Stimulated activated CD8-positive, alpha-beta memory T cell treated with anti-CD3 and anti-CD28 coated beads, Interleukin-12 subunit alpha, Interleukin-12 subunit beta, amount 100 ng/mL, for 24 hours (primary cell): ENCODE data around the gene RGS2.

Experiments
- DNase-seq: peaks from one replicate; pipeline ENCODE4 v3.0.0-alpha.2; 2020; ENCODE audit errors: extremely low read depth

RGS2 gene

DNA sequence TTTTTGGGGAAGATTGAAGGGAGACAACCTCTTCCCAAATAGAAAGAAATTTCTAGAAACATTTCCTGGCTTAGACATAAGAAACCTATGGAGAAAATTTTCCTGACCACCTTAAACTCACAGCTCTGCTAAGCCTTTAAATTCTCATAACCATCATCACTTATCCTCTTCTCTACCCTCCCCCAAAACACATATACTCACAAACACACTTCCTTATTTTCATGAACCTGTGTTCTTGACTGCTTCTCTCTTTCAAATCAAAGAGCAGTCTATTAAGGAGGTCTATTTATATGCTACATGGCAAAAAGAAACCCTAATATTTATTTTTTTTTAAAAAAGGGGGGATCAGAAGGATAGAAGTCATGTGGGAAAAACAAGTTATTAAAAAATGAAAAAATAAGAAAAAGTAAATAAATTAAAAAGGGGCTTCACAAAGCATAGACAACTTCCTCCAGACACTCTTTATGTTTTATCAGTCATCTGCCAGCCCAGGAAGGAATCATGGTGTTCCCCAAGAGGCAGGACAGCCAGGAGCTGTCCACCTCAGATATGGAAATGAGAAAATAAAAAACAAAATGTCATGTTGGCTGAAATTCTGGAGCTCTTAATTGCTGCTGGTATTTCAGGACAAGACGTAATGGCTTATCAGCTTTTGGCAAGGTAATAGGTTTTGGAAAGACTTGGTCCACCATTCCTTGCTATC, 12.8 kb upstream of the RGS2 start:
- no peak for DNase-seq

DNA sequence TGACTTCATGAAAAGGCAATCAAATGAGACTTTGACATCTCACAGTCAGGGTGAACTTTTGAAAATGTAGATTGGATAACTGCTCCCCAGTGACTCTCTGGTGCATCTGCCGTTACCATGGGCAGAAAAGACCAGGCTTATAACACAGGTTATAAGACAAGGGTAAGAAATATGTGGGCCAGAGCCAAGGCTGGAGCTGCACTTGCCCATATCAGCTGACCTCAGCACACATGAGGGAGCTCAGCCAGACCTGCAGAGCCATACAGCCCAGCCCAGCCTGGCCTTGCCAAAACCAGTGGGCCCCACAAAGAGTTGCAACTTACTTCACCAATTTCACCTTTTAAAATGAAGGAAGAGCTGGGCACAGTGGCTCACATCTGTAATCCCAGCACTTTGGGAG, 11.7 kb upstream of the RGS2 start:
- DNase-seq, result no peak

DNA sequence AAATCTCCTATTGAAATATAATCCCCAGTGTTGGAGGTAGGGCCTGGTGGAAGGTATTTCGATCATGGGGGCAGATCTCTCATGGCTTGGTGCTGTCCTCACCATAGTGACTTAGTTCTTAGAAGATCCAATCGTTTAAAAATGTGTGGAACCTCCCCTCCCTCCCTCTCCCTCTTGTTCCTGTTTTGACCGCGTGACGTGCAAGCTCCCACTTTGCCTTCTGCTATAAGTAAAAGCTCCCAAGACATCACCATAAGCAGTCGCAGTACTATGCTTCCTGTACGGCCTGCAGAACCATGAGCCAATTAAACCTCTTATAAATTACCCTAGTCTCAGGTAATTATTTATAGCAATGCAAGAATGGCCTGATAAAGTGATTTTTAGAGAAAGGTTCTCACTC, 10.9 kb upstream of the RGS2 start:
- no peak for DNase-seq

DNA sequence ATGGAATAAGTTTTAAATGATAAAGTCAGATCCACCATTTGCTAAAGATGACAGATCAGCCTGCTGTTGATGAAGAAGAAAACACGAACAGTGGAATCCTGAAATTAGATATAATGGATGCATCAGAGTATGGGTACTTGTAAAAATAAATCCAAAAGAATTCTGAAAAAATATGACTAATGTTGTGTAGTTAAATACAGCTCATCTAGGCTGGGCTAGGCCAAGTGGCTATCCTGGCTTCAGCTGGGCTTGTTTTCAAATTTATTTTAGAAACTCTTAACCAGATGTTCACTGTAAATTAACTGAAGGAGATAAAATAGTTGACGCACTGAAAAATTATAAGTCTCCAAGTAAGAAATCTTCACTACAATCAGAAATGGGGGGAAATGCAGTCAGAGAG, 7.4 kb upstream of the RGS2 start:
- DNase-seq, result no peak

DNA sequence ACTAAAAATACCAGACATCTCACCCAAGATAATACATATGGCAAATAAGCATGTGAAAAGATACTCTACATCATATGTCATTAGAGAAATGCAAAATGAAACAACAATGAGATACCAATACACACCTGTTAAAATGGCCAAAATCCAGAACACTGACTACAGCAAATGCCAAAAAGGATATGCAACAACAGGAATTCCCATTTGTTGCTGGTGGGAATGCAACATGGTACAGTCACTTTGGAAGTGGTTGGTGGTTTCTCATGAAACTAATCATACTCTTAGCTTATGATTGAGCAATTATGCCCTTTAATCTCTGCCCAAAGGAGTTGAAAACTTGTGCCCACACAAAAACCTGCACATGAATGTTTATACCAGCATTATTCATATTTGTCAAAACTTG, 6.4 kb upstream of the RGS2 start:
- no peak for DNase-seq

DNA sequence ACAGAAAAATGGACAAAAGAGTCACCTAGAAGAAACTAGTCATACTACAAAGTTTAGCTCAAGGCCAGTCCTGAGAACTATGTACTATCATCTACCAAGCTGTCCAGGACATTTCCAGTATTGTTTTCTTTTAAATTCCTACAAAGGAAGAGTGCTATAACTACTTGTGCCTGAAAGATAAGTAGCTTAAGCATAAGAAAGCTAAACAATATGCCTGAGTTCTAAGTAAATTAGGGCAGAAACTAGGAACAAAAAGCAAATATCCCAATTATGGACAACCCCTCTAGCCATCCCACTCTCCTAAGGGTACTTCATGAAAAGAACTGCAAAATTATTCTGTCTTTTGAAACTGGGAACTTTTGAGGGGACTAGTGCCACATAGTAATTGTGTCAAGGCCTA, 5.3 kb upstream of the RGS2 start:
- DNase-seq, result no peak

DNA sequence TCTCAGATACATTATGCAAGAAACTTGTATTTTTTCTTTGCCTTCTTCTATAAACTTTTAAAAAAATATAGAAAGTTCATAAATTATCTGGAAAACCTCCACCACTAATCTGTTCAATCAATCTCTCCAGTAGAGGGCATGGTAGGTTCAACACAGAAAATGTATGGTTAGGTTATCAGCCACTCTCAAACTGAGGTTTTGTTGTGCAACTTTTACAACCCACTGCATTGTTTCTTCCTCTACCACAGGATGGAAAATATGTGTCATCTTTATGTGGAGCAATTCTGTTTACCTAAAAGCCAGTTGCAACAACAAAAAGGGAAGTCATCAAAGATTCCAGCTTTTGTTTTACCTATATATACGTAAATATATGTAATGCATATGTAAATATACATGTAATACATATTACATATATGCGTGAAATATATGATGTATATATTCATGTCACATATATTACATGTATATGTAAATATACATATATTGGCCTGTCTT, 3.0 kb upstream of the RGS2 start:
- no peak for DNase-seq

DNA sequence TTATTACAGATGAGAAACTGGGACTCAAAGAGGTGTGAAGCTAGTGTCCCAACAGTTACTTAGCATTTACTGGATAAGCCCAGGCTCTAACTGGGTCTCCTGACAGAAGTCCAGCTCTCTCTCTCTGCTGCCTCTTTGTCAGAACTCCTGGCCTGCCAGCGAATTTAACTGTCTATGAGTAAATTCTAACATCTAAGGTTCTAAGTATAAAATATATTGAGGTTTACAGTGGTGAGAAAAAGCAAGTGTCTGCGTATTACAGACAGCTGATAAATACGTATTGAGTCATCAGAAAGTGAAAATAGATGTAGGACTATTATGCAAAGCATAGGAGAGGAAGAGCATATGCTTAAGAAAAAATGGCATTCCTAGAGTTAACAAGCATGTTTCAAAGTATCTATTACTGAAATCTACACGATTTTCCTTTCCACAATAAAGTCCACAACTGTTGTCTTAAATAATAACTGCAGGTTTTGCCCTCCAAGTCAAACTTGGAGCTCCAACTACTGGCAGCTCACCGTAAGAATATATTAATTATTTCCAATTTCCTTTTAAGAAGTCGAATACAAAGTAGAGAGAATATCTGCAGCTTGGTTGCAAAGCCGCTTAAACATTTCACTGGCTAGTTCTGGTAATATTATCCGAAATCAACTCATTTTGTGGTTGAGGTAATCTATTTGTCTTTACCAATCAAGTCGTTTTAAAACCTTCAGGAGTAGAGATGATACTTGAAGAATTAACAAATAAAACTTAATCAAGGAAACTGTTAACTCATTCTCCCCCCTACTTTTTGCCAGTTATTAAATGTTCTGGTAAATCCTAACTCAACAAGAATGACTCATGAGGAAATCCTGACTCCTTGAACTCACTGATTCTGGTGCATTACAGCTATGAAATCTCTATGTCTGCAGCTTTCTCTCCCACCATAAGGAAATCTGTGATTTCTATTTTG, 1.4 kb upstream of the RGS2 start:
- no peak for DNase-seq

DNA sequence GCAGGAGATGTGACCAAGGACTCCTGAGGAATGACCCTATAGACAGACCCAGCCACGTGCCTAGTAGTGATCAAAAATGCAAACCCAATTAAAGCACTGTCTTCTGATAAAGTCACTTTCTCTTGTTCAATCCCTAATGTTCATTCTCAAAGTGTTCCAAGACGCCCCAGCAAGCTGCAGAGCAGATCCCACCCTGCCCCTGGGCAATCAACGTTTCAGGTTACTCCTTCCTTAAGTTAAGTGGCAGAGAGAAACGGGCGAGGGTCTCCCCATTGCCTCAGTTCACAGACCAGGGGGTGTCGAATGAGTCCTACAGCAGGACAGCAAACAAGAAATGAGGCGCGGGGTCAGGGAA, 699 bp upstream of the RGS2 start:
- DNase-seq, result no peak

DNA sequence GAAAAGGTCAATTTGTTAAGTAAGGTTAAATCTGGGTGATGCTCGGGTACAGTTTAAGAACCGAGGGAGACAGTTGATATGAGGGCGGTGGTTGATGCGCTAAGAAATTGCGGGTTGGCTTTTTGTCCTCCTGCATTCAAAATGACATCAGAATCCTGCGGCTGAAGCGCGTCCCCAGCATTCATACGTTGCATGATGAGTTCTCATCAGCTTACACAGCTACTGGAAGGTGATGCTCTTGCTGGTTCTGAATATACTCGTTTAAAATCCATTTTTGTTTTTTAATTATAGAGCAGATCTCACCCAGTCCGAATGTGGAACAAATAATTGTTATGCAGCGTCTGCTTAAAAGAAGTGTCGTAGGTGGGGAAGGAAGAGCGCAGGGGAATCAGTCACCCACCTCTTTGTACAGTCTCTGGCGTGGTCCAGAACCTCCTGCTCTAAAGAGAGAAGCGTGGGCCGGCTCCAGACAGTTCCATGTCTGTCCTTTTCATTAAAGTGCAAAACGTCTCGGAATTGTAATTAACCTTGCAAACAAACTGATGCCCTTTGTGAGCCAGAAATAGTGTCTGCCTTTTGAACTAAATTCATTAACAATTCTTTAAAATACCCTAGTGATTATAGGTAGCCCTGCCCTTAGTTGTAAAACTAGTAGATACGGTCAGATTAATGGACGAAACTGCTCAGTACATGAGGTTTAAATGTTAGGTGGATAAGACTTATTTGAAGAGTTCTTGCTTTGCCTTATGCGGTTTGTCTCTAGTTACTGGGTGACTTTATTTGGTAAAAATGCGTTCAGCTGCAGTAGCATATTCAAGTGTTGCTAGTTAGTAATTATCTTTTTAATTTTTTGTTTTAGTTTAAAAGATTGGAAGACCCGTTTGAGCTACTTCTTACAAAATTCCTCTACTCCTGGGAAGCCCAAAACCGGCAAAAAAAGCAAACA, 741 bp downstream of the RGS2 start:
- peak; percentile 8 for DNase-seq

DNA sequence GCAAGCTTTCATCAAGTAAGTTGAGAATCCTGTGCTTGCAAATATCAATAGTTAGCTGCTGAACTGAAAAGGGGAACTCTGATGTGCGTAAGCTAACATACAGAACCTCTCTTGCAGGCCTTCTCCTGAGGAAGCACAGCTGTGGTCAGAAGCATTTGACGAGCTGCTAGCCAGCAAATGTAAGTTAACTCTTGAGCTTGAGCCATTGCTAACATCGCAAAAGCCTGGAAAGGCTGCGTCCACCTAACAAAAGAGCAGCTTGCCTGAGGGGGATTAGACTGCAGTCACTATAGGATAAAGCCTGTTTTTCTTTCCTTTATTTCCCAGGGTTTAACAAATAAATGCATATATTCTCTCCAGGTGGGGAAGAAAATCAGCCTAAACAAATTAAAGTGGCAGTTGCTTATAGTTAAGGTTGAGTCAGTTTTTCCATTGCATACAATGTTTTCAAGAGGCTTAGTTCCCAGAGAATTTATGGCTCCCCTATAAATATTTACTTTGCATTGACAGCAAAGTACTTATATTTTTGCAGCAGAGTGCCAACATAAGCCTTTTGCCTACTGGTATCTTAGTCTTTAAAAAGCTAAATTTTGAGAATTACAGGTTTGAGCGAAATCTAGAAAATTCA, 1.5 kb downstream of the RGS2 start:
- no peak for DNase-seq

DNA sequence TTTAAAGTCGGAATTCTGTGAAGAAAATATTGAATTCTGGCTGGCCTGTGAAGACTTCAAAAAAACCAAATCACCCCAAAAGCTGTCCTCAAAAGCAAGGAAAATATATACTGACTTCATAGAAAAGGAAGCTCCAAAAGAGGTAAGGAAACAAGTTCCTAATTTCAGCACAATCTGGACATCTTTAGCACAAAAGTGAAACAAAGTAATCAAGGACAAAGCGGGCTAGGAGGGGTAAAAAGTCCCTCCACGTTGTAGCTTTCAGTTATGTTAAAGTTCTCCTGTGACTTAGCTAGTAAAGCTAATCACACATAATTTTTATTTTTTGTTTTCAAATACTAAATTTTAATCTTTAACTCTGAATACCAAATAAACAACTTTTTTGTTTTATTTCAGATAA, 2.2 kb downstream of the RGS2 start:
- no peak for DNase-seq

DNA sequence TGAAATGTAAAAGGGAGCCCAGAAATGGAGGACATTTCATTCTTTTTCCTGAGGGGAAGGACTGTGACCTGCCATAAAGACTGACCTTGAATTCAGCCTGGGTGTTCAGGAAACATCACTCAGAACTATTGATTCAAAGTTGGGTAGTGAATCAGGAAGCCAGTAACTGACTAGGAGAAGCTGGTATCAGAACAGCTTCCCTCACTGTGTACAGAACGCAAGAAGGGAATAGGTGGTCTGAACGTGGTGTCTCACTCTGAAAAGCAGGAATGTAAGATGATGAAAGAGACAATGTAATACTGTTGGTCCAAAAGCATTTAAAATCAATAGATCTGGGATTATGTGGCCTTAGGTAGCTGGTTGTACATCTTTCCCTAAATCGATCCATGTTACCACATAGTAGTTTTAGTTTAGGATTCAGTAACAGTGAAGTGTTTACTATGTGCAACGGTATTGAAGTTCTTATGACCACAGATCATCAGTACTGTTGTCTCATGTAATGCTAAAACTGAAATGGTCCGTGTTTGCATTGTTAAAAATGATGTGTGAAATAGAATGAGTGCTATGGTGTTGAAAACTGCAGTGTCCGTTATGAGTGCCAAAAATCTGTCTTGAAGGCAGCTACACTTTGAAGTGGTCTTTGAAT, 2.9 kb downstream of the RGS2 start:
- DNase-seq, result no peak

DNA sequence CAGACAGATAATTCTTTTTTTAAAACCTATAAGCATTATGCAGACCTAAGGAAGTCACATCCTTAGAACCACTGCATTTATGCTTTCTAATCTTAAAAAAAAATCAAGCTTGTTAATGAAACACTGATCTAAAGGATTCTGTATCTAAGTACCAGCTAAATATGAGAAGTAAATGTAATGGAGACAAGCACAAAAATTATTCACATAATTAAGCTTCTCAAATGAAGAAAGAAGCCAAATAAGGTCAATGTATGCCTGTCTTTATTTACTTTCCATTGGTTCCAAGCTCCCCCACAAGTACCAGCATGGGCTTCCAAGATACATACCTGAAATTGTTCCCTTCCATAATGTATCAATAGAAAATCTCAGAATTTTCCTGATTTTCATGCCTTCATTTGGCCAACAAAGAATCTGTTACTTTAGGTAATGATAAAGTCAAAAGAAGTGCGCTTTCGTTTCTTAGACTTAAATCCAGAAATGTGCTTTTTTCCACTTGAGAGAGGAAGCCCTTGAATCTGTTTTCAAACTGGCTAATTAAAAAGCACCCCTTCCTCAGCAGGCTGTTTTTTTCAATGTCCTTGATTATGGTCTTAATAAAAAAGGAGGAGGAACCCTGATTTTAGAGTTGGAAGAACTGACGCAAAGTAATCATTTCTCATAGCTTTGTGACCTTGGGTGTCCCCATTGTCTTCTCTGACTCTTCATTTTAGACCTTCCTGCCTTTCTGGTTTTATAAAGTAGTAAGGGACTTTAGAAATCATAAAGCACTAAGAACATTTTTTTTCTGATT, 3.8 kb downstream of the RGS2 start:
- no peak for DNase-seq

DNA sequence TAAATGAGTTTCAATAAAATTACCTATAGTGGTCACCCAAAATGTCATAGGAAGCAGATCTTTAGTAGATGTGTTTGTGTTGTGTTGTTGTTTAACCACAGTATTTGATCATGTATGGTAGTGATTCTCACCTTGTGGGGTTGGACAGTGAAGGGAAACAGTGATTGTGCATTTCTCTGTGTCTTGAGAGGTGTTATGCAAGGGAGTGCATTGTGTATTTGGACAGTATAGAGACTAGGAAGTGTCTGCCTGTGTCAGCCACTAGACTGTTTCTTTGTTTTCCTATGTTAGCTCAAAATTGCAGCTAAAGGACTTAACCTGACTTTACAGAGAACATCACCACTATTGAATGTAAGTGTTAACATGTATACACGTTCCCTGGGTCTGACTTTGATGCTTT, 6.0 kb downstream of the RGS2 start:
- no peak for DNase-seq

DNA sequence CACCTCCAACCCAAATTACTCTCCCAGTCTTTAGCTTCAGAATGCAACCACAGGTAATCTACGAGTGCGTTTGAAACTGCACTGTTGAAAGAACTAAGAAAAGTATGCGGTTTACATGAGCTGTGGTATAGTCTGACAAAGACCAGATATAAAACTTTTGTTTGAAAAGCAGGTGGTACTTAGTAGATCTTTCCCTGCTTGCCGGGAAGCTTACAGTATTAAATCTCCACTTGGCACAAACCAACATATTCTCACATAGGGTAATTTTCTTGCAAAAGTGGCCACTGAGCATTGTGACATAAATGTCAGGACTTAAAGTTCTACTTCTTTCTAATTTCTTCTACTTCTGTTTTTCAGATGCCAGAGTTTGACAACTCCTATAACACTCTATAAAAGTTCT, 8.4 kb downstream of the RGS2 start:
- no peak for DNase-seq

DNA sequence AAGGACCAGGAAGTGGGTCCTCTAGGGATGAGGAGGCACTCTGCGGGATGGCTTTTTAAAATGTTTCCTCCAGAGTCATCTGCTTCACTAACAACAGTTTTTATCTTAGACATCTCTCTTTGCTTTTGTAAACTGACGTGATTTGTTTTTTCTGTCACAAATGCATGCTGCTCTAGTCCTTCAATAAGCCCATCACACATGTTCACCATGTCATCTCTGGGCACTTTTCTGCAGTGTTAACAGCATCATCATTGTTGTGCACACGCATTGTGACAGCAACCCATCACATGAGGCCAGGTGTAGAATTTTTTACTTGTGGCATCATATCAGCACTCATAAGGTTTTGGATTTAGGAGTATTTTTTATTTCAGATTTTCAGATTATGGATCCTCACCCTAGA, 12.5 kb downstream of the RGS2 start:
- no peak for DNase-seq

DNA sequence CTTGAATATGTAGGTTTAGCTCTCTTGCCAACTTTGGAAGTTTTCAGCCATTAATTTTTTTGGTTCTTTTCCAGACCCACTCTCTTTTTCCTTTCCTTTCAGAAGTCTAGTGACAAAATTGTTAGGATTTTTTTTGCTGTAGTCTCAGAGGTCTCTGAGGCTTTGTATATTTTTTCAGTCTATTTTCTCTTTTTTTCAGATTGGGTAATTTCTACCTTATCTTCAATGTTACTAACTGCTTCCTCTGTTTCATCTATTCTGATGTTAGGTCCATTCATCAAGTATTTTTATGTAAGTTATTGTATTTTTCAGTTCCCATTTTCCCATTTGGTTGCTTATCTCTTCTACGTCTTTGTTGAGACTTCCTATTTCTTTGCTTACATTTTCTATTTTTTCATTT, 15.7 kb downstream of the RGS2 start:
- no peak for DNase-seq

DNA sequence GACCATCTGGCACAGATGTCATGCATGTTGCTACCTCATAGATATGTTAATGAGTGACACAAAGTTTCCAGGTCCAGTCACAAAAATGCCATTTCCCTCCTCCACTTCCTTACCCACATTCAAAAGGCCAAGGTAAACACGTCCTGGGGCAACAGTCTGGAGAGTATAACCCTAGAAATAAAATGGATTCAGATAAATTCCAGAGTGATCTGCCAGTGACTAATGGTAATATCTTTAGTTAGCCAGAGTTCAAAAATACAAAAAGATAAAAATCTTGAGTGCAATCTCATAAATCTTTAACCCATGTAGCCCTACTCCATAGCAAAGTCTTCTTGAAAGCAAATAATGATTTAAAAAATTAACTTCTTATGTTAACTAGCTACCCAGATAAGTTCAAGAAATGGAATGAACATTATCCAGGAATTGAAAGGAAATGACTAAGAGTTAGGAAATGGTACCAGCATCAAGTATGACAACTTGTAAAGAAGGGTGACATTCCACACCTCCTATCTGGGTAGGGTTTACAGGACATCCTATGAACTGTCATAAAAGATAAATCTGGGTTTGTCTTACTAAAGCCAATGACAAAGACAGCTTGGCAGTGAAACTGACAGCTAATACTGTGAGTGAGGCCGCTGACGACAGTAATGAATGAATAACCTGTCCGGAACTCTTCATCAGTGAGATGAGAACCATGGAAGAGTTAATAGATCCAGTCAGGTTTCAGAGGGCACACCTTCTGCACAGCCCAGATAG, 18.1 kb downstream of the RGS2 start:
- no peak for DNase-seq
